ENCODE measurements around the gene GMPR. TPM values are rescaled to one million over a fixed set of nuclear protein-coding genes. Genes with fewer than 3 reads are reported as not detected.
A peak's percentile ranks its signal among the peaks of the same experiment; 100 is the strongest.
"Not testable (repeated sequence)": the region's sequence is repeated elsewhere in the genome, so short reads cannot be mapped to it uniquely, and the experiment has no call there.

Gene GMPR
- total RNA-seq, 6 donors from 2014 or later = 10.5 to 25.6 (median 16.4) TPM

- Histone ChIP-seq H3K4me1 (peaks cover 0 to 2% (median 0%) of the 10 kb centered on the region in 4 donors), H3K27ac (no peak overlapping the region), H3K36me3 (peaks cover 0 to 2% (median 0%) of the 10 kb centered on the region in 4 donors), H3K4me3 (no peak overlapping the region), H3K9me3 (no peaks in the 10 kb centered on the region), H3K27me3 (no peaks in the 10 kb centered on the region)
- ATAC-seq (ENCODE audit: low FRiP score in 2 of 2) (no peak), DNase-seq (no peak)
- WGBS, 2 donors = 94 to 97% methylated on average over 2 of the region's 2 CpGs
- no peak for TF ChIP-seq POLR2A (IDR thresholded peaks at IDR 0.05)
- TF ChIP-seq CTCF (IDR thresholded peaks at IDR 0.05) = no peak
- no peak for TF ChIP-seq EP300 (IDR thresholded peaks at IDR 0.05)
- TF ChIP-seq POLR2AphosphoS5 (IDR thresholded peaks at IDR 0.05) = no peak
These were observed 18.4 kb downstream of the GMPR start for GRCh38 chr6:16256781-16257180.

DNA sequence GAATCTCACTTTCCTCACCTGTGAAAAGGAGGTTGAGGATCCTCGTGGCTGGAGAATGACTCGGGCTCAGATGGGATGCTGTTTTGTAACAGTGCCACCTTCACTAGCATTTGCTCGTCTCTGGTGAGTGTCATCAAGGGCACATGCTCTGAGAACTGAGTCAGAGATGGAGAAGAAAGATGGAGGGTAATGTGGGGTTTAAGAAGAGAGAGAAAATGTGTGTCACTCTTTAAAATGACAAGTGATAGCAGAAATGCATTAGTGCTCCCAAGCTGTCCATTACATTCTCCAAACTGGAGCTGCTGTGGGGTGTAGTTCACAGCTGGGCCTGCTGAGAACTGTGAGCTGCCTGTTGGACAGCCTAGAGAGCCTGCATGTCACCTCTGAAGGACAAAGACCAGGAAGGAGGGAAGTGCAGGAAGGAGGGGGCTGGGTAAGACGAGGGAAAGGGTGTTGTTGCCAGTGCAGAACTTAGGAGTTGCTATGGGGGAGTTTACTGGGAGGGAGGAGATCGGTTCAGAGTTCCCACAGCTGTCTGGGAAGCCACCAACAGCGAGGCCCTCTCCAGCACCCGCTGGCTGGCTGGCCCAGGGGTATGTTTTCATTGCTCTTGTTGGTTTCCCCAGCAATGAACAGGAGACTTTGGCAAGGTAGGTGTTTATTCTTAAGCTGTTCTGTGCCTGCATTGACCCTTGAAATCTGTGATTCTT is 19.8 kb downstream of the GMPR start:
- ATAC-seq (ENCODE audit: low FRiP score in 2 of 2) (no peak), DNase-seq (peak in 1 of 2 donors; percentile 34)
- TF ChIP-seq CTCF (IDR thresholded peaks at IDR 0.05) (no peak), EP300 (IDR thresholded peaks at IDR 0.05) (no peak), POLR2AphosphoS5 (IDR thresholded peaks at IDR 0.05) (no peak), POLR2A (IDR thresholded peaks at IDR 0.05) (no peak)
- 53 to 72% methylated on average over 7 of the region's 7 CpGs for WGBS, 2 donors
- Histone ChIP-seq H3K27me3 (no peaks in the 10 kb centered on the region), H3K27ac (no peak overlapping the region), H3K36me3 (peaks cover 0 to 2% (median 0%) of the 10 kb centered on the region in 4 donors), H3K4me1 (peaks cover 0 to 2% (median 0%) of the 10 kb centered on the region in 4 donors), H3K4me3 (no peak overlapping the region), H3K9me3 (no peaks in the 10 kb centered on the region)

- H3K27me3 ChIP-seq = no peaks in the 10 kb centered on the region
- peaks cover 0 to 2% (median 0%) of the 10 kb centered on the region in 4 donors for H3K4me1 ChIP-seq
- ATAC-seq (ENCODE audit: low FRiP score in 2 of 2) (no peak), DNase-seq (no peak)
- WGBS, 2 donors = 87% methylated on average over 6 of the region's 6 CpGs
- H3K27ac ChIP-seq = no peak overlapping the region
- no peaks in the 10 kb centered on the region for H3K9me3 ChIP-seq
- H3K4me3 ChIP-seq = no peak overlapping the region
- peaks cover 0 to 2% (median 0%) of the 10 kb centered on the region in 4 donors for H3K36me3 ChIP-seq
- TF ChIP-seq EP300 (IDR thresholded peaks at IDR 0.05) (no peak), POLR2A (IDR thresholded peaks at IDR 0.05) (no peak), CTCF (IDR thresholded peaks at IDR 0.05) (no peak), POLR2AphosphoS5 (IDR thresholded peaks at IDR 0.05) (no peak)
These were observed 20.3 kb downstream of the GMPR start for GRCh38 chr6:16258709-16259075.

- not testable (repeated sequence) for DNase-seq; H3K36me3 ChIP-seq; H3K27me3 ChIP-seq; H3K4me1 ChIP-seq; ATAC-seq (ENCODE audit: low FRiP score in 2 of 2); H3K4me3 ChIP-seq; H3K9me3 ChIP-seq; H3K27ac ChIP-seq
- WGBS, 2 donors = 91 to 98% methylated on average over 2 of the region's 3 CpGs
These were observed 21.2 kb downstream of the GMPR start for GRCh38 chr6:16259604-16260003.

- not testable (repeated sequence) for H3K27me3 ChIP-seq; DNase-seq; H3K9me3 ChIP-seq; H3K27ac ChIP-seq; H3K4me3 ChIP-seq; H3K36me3 ChIP-seq; ATAC-seq (ENCODE audit: low FRiP score in 2 of 2); H3K4me1 ChIP-seq
- WGBS, 2 donors = 75 to 78% methylated on average over 9 of the region's 9 CpGs
These were observed 22.2 kb downstream of the GMPR start for GRCh38 chr6:16260602-16261001.

DNA sequence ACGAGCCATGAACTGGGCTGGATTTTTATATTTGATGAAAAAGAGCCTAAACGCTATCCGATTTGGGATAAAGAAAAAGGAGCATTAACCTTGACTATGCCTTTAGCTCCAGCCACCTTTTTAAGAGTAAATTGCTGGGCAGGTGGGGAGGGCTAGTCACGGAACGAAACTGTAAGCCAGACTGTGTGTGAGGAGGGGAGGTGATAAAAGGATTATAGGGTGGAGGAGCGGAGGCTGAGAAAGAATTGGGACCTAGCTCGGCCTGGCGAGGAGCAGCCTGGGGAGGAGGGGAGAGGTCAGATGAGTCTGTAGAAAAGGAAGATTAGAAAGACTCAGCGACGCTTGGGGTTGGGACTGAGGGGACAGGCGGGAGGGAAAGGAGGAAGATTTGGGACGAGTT is 24.4 kb downstream of the GMPR start:
- not testable (repeated sequence) for H3K27me3 ChIP-seq; ATAC-seq (ENCODE audit: low FRiP score in 2 of 2); H3K27ac ChIP-seq; H3K36me3 ChIP-seq; H3K9me3 ChIP-seq; H3K4me1 ChIP-seq; DNase-seq; H3K4me3 ChIP-seq
- WGBS, 2 donors = 93 to 94% methylated on average over 12 of the region's 12 CpGs

DNA sequence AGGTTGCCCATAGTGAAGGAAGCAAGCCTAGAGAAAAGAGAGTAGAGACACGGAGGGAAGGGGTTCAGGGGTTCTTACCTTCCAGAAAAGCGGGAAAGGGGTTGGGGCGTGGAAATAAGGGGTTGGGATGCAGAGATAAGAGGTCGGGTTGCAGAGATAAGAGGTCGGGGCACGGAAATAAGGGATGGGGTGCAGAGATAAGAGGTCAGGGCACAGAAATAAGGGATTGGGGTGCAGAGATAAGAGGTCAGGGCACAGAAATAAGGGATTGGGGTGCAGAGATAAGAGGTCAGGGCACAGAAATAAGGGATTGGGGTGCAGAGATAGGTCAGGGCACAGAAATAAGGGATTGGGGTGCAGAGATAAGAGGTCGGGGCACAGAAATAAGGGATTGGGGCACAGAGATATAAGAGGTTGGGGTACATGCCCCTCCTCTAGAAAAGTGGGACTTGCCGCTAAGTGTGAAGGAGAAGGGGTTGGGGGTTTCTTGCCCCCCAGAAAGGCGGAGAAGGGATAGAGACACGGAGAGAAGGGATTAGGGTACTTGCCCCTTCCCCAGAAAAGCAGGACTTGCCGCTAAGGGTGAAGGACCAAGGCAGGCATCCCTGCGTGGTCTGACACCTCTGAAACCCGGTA is 25.2 kb downstream of the GMPR start:
- DNase-seq; H3K4me1 ChIP-seq; H3K36me3 ChIP-seq; H3K9me3 ChIP-seq; ATAC-seq (ENCODE audit: low FRiP score in 2 of 2); H3K4me3 ChIP-seq; H3K27ac ChIP-seq; H3K27me3 ChIP-seq: not testable (repeated sequence)
- WGBS, 2 donors = 86 to 90% methylated on average over 13 of the region's 13 CpGs

Data from upper lobe of left lung (tissue), 6 donors.